Measurements from ENCODE around the gene TNS1.

- TF ChIP-seq EZH2phosphoT487 (IDR thresholded peaks at IDR 0.05; ENCODE audit: insufficient read depth, low read depth): no peak
- no peak for TF ChIP-seq EZH2 (IDR thresholded peaks at IDR 0.05; ENCODE audit: insufficient read depth, poor library complexity, severe bottlenecking)
These were observed 217.2 kb downstream of the TNS1 start for GRCh38 chr2:217785544-217786045.

Data from GM23248 (cell line).